ENCODE measurements around the gene TUBGCP2. TPM values are rescaled to one million over a fixed set of nuclear protein-coding genes. Genes with fewer than 3 reads are reported as not detected.

Gene TUBGCP2
- total RNA-seq, 1 donor from 2014 or later, result 58.6 TPM

DNA sequence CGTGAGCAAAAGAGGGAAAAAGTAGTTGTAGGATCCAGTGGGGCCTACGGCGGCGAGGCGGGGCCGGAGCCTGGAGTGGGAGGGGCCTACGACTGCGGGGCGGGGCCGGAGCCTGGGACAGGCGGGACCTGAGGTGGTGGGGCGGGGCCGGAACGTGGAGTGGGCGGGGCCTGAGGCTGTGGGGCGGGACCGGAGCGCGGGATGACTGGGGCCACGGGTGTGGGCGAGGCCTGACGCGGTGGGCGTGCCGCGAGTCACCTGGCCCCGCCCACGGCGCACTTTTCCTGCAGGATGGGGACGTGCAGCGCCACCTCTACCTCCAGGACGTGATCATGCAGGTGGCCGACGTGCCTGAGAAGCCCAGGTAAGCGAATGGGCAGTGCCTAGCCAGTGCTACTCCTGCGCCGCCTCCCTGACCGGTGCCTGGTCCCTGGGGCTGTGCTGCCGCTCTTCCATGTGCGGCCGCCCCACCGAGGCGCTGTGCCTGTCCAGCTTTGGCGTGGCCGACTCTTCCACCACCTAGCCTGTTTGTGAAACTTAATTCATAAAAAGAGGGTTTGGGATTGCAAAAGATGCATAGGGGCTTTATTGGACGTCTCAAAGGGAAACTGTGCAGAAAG is 538 bp upstream of the TUBGCP2 start:
- peak overlapping the region; percentile 79 for H3K4me3 Mint-ChIP-seq
- H3K4me1 Mint-ChIP-seq (ENCODE audit: unreplicated experiment), result peaks cover 19% of the 10 kb centered on the region
- DNase-seq (ENCODE audit: extremely low spot score, unreplicated experiment), result peak; percentile 95

DNA sequence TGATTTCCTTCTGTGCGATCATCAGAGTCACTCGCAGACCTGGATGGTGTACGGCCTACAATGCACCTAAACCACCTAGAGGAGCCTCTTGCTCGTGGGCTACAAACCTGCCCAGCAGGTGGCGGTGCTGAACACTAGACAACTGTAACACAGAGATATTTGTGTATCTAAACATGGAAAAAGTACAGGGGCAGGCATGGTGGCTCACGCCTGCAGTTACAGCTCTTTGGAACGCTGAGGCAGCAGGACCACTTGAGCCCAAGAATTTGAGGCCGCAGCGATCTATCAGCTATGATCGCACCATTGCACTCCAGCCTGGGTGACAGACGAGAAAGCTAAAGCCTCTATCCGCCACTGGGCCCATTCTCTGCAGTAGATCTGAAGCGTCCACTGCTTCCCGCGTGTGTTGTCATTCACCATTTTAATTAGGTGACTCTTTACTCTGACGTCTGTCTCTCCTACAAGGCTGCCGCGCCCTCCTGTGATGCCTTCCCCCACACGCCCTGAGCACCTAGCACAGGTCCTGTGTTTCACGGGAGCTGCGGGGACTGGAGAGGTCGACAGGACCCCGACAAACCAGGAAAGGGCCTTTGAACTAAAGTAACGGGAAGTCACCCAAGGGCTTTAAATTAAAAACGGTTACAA is 774 bp downstream of the TUBGCP2 start:
- H3K27me3 Mint-ChIP-seq, result peaks cover 5% of the 10 kb centered on the region
- no peaks in the 10 kb centered on the region for H3K9me3 Mint-ChIP-seq
- TF ChIP-seq, protein P1, sequence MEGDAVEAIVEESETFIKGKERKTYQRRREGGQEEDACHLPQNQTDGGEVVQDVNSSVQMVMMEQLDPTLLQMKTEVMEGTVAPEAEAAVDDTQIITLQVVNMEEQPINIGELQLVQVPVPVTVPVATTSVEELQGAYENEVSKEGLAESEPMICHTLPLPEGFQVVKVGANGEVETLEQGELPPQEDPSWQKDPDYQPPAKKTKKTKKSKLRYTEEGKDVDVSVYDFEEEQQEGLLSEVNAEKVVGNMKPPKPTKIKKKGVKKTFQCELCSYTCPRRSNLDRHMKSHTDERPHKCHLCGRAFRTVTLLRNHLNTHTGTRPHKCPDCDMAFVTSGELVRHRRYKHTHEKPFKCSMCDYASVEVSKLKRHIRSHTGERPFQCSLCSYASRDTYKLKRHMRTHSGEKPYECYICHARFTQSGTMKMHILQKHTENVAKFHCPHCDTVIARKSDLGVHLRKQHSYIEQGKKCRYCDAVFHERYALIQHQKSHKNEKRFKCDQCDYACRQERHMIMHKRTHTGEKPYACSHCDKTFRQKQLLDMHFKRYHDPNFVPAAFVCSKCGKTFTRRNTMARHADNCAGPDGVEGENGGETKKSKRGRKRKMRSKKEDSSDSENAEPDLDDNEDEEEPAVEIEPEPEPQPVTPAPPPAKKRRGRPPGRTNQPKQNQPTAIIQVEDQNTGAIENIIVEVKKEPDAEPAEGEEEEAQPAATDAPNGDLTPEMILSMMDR (conservative IDR thresholded peaks at IDR 0.05), result peak; percentile 75
- peak overlapping the region; percentile 100 for H3K27ac Mint-ChIP-seq
- H3K36me3 Mint-ChIP-seq, result peaks cover 7% of the 10 kb centered on the region
- peak overlapping the region; percentile 100 for H3K4me3 Mint-ChIP-seq
- peaks cover 19% of the 10 kb centered on the region for H3K4me1 Mint-ChIP-seq (ENCODE audit: unreplicated experiment)
- DNase-seq (ENCODE audit: extremely low spot score, unreplicated experiment), result peak; percentile 83

More for the DNA sequence above, 538 bp upstream of the TUBGCP2 start:
- H3K36me3 Mint-ChIP-seq, result peaks cover 7% of the 10 kb centered on the region
- peak overlapping the region; percentile 69 for H3K27ac Mint-ChIP-seq
- peaks cover 5% of the 10 kb centered on the region for H3K27me3 Mint-ChIP-seq
- no peaks in the 10 kb centered on the region for H3K9me3 Mint-ChIP-seq
- TF ChIP-seq, protein P1 (conservative IDR thresholded peaks at IDR 0.05), result no peak

DNA sequence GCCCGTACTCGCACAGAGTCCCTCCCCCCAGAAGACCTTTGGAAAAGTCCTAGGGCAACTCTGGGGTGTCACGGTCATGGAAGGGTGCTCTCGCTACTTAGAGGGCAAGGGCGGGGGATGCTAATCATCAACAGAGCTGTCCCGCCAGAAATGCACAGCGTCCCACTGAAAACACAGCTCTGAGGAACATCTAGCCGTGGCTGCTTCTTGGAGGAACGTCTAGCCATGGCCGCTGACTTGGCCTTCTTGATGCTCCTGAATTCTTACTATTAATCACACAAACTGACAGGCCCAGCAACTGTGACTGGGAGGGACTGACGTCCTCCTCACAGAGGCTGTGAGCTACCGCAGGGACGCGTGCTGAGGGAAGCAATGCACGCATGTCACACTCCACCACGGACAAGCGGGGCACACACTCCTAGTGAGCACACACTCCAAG is 1.7 kb downstream of the TUBGCP2 start:
- TF ChIP-seq, protein P1 (conservative IDR thresholded peaks at IDR 0.05), result no peak
- Mint-ChIP-seq H3K4me3 (peak overlapping the region; percentile 69), H3K4me1 (ENCODE audit: unreplicated experiment) (peaks cover 19% of the 10 kb centered on the region), H3K27me3 (peaks cover 5% of the 10 kb centered on the region), H3K9me3 (no peaks in the 10 kb centered on the region), H3K27ac (peak overlapping the region; percentile 100), H3K36me3 (peaks cover 7% of the 10 kb centered on the region)
- DNase-seq (ENCODE audit: extremely low spot score, unreplicated experiment), result no peak

DNA sequence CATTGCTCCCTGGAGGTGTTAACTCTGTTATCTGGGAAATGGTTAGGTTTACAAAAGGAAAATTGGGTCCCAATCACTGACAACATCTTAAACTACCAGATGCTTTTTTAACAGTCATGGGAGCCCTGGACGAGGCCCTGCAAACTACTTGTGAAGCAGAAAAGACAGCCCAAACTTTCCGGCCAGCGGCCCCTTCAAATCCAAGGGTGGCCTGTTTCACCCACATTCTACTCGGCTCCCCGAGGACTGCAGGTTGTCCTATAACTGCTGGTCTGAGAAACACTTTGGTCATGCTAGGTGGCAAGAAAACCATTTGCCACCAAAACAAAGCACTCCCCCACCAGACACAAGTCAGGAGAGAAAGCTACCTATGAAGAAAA is 2.6 kb downstream of the TUBGCP2 start:
- TF ChIP-seq, protein P1 (conservative IDR thresholded peaks at IDR 0.05), result no peak
- H3K4me3 Mint-ChIP-seq, result no peak overlapping the region
- peaks cover 7% of the 10 kb centered on the region for H3K36me3 Mint-ChIP-seq
- no peak overlapping the region for H3K27ac Mint-ChIP-seq
- DNase-seq (ENCODE audit: extremely low spot score, unreplicated experiment), result no peak
- H3K9me3 Mint-ChIP-seq, result no peaks in the 10 kb centered on the region
- H3K4me1 Mint-ChIP-seq (ENCODE audit: unreplicated experiment), result peaks cover 19% of the 10 kb centered on the region
- peaks cover 5% of the 10 kb centered on the region for H3K27me3 Mint-ChIP-seq

DNA sequence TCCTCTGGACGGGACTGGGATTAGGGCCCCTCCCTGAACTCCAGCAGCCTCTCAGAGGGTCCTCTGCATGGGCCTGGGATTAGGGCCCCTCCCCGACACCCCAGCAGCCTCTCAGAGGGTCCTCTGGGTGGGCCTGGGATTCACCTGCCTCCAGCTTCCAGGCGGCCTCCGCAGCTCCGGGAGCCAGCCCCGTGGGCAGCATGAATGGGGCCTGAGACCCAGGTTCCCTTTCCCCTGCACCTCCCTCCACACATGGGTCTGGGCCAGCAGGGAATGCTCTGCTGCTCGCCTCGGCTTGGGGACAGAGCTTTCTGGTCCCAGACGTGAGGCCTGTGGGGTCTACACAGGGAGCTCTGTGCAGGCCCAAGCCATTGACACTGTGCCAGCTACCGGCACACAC is 5.5 kb downstream of the TUBGCP2 start:
- Mint-ChIP-seq H3K4me1 (ENCODE audit: unreplicated experiment) (peaks cover 19% of the 10 kb centered on the region), H3K36me3 (peaks cover 6% of the 10 kb centered on the region), H3K4me3 (no peak overlapping the region), H3K27ac (no peak overlapping the region), H3K9me3 (no peaks in the 10 kb centered on the region), H3K27me3 (peaks cover 4% of the 10 kb centered on the region)
- TF ChIP-seq, protein P1 (conservative IDR thresholded peaks at IDR 0.05), result no peak
- no peak for DNase-seq (ENCODE audit: extremely low spot score, unreplicated experiment)
